ENCODE data around the gene CHRNB4.
"Not testable (repeated sequence)": the region's sequence is repeated elsewhere in the genome, so short reads cannot be mapped to it uniquely, and the experiment has no call there.

CHRNB4 gene

GRCh38 chr15:78614021-78614420 is 27.0 kb downstream of the CHRNB4 start:
- no peak for DNase-seq

- not testable (repeated sequence) for DNase-seq
Measured at GRCh38 chr15:78609551-78609950, 31.5 kb downstream of the CHRNB4 start.

GRCh38 chr15:78605680-78606079 is 35.3 kb downstream of the CHRNB4 start:
- no peak for DNase-seq

GRCh38 chr15:78605201-78605600 is 35.8 kb downstream of the CHRNB4 start:
- no peak for DNase-seq

GRCh38 chr15:78604420-78604819 is 36.6 kb downstream of the CHRNB4 start:
- DNase-seq, result no peak

- DNase-seq, result no peak
Measured at GRCh38 chr15:78603467-78603866, 37.5 kb downstream of the CHRNB4 start.

- DNase-seq, result no peak
Measured at GRCh38 chr15:78599189-78599588, 41.8 kb downstream of the CHRNB4 start.

- no peak for DNase-seq
Measured at GRCh38 chr15:78598348-78598747, 42.7 kb downstream of the CHRNB4 start.

GRCh38 chr15:78597583-78597982 is 43.4 kb downstream of the CHRNB4 start:
- DNase-seq, result no peak

- no peak for DNase-seq
Measured at GRCh38 chr15:78574944-78575343, 66.1 kb downstream of the CHRNB4 start.
